Fibroblast of mammary gland (primary cell): ENCODE results near the gene PDE7B.

Experiments
- DNase-seq: peaks from one replicate; pipeline ENCODE4 v3.0.0-alpha.2; 2010; ENCODE audit warnings: low read depth
- H3K4me3 ChIP-seq: 2 replicates; pipeline ENCODE4 v1.5.1; 2011; ENCODE audit warnings: low read depth, mild to moderate bottlenecking, low read length, moderate library complexity; ENCODE audit not compliant: control insufficient read depth
- CTCF ChIP-seq: conservative IDR thresholded peaks from 2 replicates; pipeline ENCODE4 v1.5.1; 2011; ENCODE audit warnings: low read depth, low read length, inconsistent platforms; ENCODE audit not compliant: control insufficient read depth, insufficient read depth

PDE7B gene

DNA sequence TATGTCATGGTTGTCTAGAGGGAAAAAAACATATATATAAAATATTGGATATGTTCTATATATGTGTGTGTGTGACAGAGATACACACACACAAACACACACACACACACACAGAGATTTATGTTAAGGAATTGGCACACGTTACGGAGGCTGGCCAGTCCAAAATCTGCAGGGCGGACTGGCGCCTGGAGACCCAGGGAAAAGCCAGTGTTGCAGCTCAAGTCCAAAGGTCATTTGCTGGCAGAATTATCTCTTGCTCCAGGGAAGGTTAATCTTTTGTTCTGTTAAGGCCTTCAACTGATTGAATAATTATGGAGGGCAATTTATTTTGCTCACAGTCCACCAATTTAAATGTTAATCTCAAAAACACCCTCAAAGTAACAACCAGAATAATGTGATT, 37.5 kb upstream of the PDE7B start:
- no peak overlapping the region for H3K4me3 ChIP-seq
- DNase-seq, result no peak
- no peak for TF ChIP-seq CTCF

- no peak for DNase-seq
- TF ChIP-seq CTCF, result no peak
- H3K4me3 ChIP-seq, result no peak overlapping the region
Measured at GRCh38 chr6:135815216-135815615, 36.3 kb upstream of the PDE7B start.

DNA sequence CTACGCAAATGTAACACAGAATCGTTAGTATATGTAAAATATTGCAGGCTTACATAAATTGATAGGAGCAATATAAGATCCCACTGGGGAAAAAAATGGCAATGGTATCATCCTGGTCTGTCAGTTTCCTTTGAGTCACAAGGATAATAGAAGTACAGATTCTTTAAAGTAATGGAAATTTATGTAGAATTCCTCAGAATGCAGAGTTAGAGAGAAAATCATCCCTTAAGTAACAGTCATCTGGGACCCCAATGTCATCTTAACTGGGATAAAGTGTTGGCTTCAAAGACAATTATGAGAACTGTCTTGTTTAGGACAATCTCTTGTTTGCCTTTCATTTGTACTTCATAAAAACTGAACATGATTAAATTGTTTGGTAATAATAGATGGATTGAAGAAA, 34.5 kb upstream of the PDE7B start:
- no peak for DNase-seq
- no peak overlapping the region for H3K4me3 ChIP-seq
- no peak for TF ChIP-seq CTCF

DNA sequence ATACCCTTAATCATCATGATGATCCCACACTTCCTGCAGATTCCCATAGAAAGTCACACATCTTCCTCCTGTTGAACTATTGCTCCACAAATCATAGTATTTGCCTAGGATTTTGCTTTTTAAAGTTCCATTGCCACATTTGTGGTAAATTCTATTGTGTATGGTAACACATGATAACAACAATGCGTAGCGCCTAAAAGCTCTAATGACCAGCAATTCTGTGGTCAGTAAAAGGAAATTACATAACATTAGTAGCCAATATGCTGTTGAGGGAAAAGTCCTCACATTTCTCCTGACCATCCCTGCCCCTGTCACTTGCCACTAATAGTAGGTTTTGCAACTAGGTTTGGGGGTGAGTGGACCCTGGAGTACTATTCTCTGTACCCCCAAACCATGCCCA, 31.8 kb upstream of the PDE7B start:
- TF ChIP-seq CTCF, result no peak
- no peak for DNase-seq
- H3K4me3 ChIP-seq, result no peak overlapping the region

GRCh38 chr6:135820340-135820739, 31.2 kb upstream of the PDE7B start:
- no peak for DNase-seq
- H3K4me3 ChIP-seq, result no peak overlapping the region
- no peak for TF ChIP-seq CTCF

- no peak overlapping the region for H3K4me3 ChIP-seq
- DNase-seq, result no peak
- TF ChIP-seq CTCF, result no peak
Measured at GRCh38 chr6:135823851-135824250, 27.6 kb upstream of the PDE7B start.

DNA sequence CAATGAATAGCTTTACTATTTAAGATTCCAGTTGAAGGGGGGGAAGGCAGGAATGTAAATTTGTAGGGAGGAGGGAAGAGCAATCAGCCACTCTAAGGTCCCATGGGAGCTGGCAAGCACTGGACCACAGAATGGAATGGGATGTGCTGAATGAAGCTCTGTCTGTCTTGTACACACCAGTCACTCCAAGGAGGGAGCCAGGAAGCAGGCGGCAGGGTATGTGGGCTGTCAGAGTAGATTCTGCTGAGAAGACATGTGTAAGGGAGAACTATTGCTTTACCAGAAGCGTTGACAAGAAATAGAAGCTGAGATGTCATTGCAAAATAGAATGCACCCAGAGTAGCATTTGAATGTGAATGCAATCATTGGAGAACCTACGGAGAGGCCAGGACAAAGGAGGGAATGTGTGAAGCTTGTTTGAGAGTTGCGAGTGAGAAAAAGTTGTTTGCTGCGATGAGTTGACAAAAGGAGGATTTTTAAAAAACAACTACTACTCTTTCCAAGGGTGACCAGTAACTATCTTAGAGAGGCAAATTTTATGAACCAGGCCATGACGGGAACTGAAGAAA, 25.2 kb upstream of the PDE7B start:
- no peak for DNase-seq
- H3K4me3 ChIP-seq, result no peak overlapping the region
- TF ChIP-seq CTCF, result no peak
